GM12878 (cell line): ENCODE measurements around the gene LYL1. TPM values are rescaled to one million over a fixed set of nuclear protein-coding genes. Genes with fewer than 3 reads are reported as not detected.
A peak's percentile ranks its signal among the peaks of the same experiment; 100 is the strongest.

Experiments
- ATAC-seq: fragments of 200-7000 bp; cut with Tn5 transposase; 3 replicates; pipeline ENCODE4 v1.9.1; 2020; ENCODE audit warnings: mild to moderate bottlenecking, moderate library complexity
- BruUV-seq: library from RNA; stranded (reverse); fragments of 400-500 nt; replicated peaks from 2 replicates; lab custom pipeline; 2021; lab: Mats Ljungman, UMichigan
- CTCF ChIA-PET: fragments of 300-600 bp; sonication (Branson Sonifier 250); formaldehyde crosslinking; extraction: SDS; loops from one replicate; lab custom pipeline; 2021; ENCODE audit warnings: inconsistent platforms; lab: Yijun Ruan, JAX
- POLR2A ChIA-PET: fragments of 350-600 bp; formaldehyde crosslinking; extraction: SDS; loops from one replicate; lab custom pipeline; 2021; ENCODE audit warnings: inconsistent platforms; lab: Charles Lee
- RAD21 ChIA-PET: fragments of 300-600 bp; sonication (Branson Sonifier 250); formaldehyde crosslinking; loops from one replicate; lab custom pipeline; 2023; ENCODE audit warnings: antibody characterized with exemption; ENCODE audit not compliant: unreplicated experiment; lab: Charles Lee
- SMC1A ChIA-PET: fragments of 300-600 bp; sonication (Branson Sonifier 250); formaldehyde crosslinking; loops from one replicate; lab custom pipeline; 2023; ENCODE audit not compliant: unreplicated experiment, uncharacterized antibody; lab: Charles Lee
- DNase-seq: peaks from one replicate; pipeline ENCODE4 v3.0.0-alpha.2; 2011; ENCODE audit warnings: low read depth, low spot score
- FAIRE-seq: peaks from 3 replicates; lab custom pipeline; 2011; peaks lifted over from hg19 to GRCh38; lab: Jason Lieb, UNC
- H2AFZ ChIP-seq: 2 replicates; pipeline ENCODE4 v1.6.0; 2011; ENCODE audit warnings: low read depth, low read length, control low read depth; ENCODE audit not compliant: control insufficient read depth
- H3K27ac ChIP-seq: 2 replicates; pipeline ENCODE4 v1.5.1; 2011; ENCODE audit warnings: control low read depth; ENCODE audit not compliant: control insufficient read depth, insufficient read depth
- H3K27me3 ChIP-seq, 2 experiments: replicated peaks in 1 of 2; 2 replicates each; pipeline versions ENCODE4 v1.6.0 to v1.6.1; 2011; ENCODE audit warnings: low read length in 1 of 2; ENCODE audit not compliant: control insufficient read depth in 2 of 2, insufficient read depth in 2 of 2
- H3K36me3 ChIP-seq, 2 experiments: 2 replicates each; pipeline ENCODE4 v1.5.1; 2011; ENCODE audit warnings: low read length in 1 of 2; ENCODE audit not compliant: control insufficient read depth in 2 of 2, insufficient read depth in 2 of 2
- H3K4me1 ChIP-seq: 2 replicates; pipeline ENCODE4 v1.6.1; 2011; ENCODE audit warnings: mild to moderate bottlenecking, low read length, moderate library complexity, mixed read lengths; ENCODE audit not compliant: control insufficient read depth, insufficient read depth
- H3K4me2 ChIP-seq: 2 replicates; pipeline ENCODE4 v1.6.0; 2011; ENCODE audit warnings: control low read depth; ENCODE audit not compliant: control insufficient read depth, insufficient read depth
- H3K4me3 ChIP-seq: fragments of 200-600 bp; sonication (generic); 2 replicates; pipeline ENCODE4 v1.5.1; 2016
- H3K79me2 ChIP-seq: 2 replicates; pipeline ENCODE4 v1.6.0; 2011; ENCODE audit warnings: low read length; ENCODE audit not compliant: control insufficient read depth, insufficient read depth
- H3K9ac ChIP-seq: 2 replicates; pipeline ENCODE4 v1.8.0; 2011; ENCODE audit warnings: low read length, control low read depth, mixed read lengths; ENCODE audit not compliant: control insufficient read depth, insufficient read depth
- H3K9me3 ChIP-seq: replicated peaks from 3 replicates; pipeline ENCODE4 v1.5.1; 2011; ENCODE audit warnings: mild to moderate bottlenecking, low read length; ENCODE audit not compliant: control insufficient read depth, insufficient read depth
- H4K20me1 ChIP-seq: 2 replicates; pipeline ENCODE4 v1.6.0; 2011; ENCODE audit not compliant: control insufficient read depth, insufficient read depth
- CBX3 ChIP-seq: fragments of 200-600 bp; sonication (generic); IDR thresholded peaks from 2 replicates; pipeline ENCODE4 v1.6.1; 2016; ENCODE audit warnings: low read depth, borderline replicate concordance
- CEBPB ChIP-seq, 2 experiments: fragments of 150-350 bp in 1 of 2; IDR thresholded peaks; 2 replicates each; pipeline ENCODE4 v1.6.1; 2012 to 2014; ENCODE audit warnings: low read depth in 2 of 2, low read length in 2 of 2, borderline replicate concordance in 1 of 2, inconsistent platforms in 1 of 2
- ESRRA ChIP-seq: IDR thresholded peaks from 2 replicates; pipeline ENCODE4 v1.6.1; 2012; ENCODE audit warnings: mild to moderate bottlenecking, low read length, improper control_type of control experiment
- IRF4 ChIP-seq: IDR thresholded peaks from 2 replicates; pipeline ENCODE4 v1.6.1; 2011; ENCODE audit warnings: low read depth, low read length
- NBN ChIP-seq: fragments of 450-650 bp; IDR thresholded peaks from 2 replicates; pipeline ENCODE4 v1.6.1; 2016
- PML ChIP-seq: IDR thresholded peaks from 2 replicates; pipeline ENCODE4 v1.6.1; 2012; ENCODE audit warnings: low read length, inconsistent platforms
- RAD51 ChIP-seq: fragments of 450-650 bp; IDR thresholded peaks from 2 replicates; pipeline ENCODE4 v1.6.1; 2016; ENCODE audit warnings: moderate library complexity, mild to moderate bottlenecking, inconsistent platforms
- TCF3 ChIP-seq: IDR thresholded peaks from 2 replicates; pipeline ENCODE4 v1.6.1; 2012; ENCODE audit warnings: low read depth, mild to moderate bottlenecking, low read length, borderline replicate concordance; ENCODE audit not compliant: insufficient read depth
- WRNIP1 ChIP-seq: IDR thresholded peaks from 2 replicates; pipeline ENCODE4 v1.6.1; 2011; ENCODE audit warnings: low read depth, low read length, improper control_type of control experiment, borderline replicate concordance
- YBX1 ChIP-seq: fragments of 450-650 bp; IDR thresholded peaks from 2 replicates; pipeline ENCODE4 v1.6.1; 2016; ENCODE audit warnings: antibody characterized with exemption
- ZBTB4 ChIP-seq: fragments of 450-650 bp; formaldehyde crosslinking; IDR thresholded peaks from 2 replicates; pipeline ENCODE4 v1.4.0; 2022; ENCODE audit warnings: mild to moderate bottlenecking, moderate library complexity
- WGBS: methylation state at CpG from one replicate; pipeline ENCODE4 v1.1.6; 2016; ENCODE audit warnings: low lambda C conversion rate; ENCODE audit not compliant: insufficient replicate concordance, insufficient coverage; ENCODE audit errors: missing lambda C conversion rate; 5-methylcytosine and 5-hydroxymethylcytosine counted together
- in situ Hi-C: fragments of 300-500 bp; cut with MboI; formaldehyde crosslinking; loops from 9 replicates; pipeline ENCODE4 v1.14.3; 2018; ENCODE audit warnings: mixed read lengths
- intact Hi-C: fragments of 100-400 bp; cut with micrococcal nuclease; formaldehyde crosslinking; loops from one replicate; pipeline ENCODE4 v1.14.2; 2022; ENCODE audit not compliant: unreplicated experiment
- polyA plus RNA-seq, 11 experiments: library from polyadenylated mRNA; depleted of rRNA in 4 of 11; unstranded in 6 of 11; stranded (reverse) in 5 of 11; fragments of >200 nt; fragmentation: Nextera tagmentation in 4 of 11; fragmentation: Illumina TruSeq in 1 of 11; extraction: Ambion mirVana in 4 of 11; extraction: Trizol in 1 of 11; gene quantifications; 1 replicate in 1 of 11; 2 replicates in 10 of 11; pipeline versions ENCODE4 v1.2.1 to v1.2.3, GENCODE V29; 2011 to 2016; ENCODE audit warnings: inconsistent platforms in 2 of 11, missing spikeins in 2 of 11, low read depth in 1 of 11
- total RNA-seq, 4 experiments: library from RNA; depleted of rRNA in 3 of 4; stranded (reverse); fragments of >200 nt in 3 of 4; fragmentation: Illumina TruSeq in 1 of 4; extraction: Trizol in 1 of 4; gene quantifications; 2 replicates each; pipeline versions ENCODE4 v1.2.1 to v1.2.3, GENCODE V29; 2013 to 2021
- TF ChIP-seq, protein P1 (sequence below): fragments of 450-650 bp; formaldehyde crosslinking; IDR thresholded peaks from 2 replicates; pipeline ENCODE4 v1.4.0; 2020; ENCODE audit warnings: mild to moderate bottlenecking, moderate library complexity
- TF ChIP-seq, protein P2 (sequence below): fragments of 450-650 bp; IDR thresholded peaks from 2 replicates; pipeline ENCODE4 v1.6.1; 2017; ENCODE audit warnings: antibody characterized with exemption, mild to moderate bottlenecking, moderate library complexity

LYL1 gene
- total and polyA plus RNA-seq, 10 of the 15 experiments (the other 5 are each of a cell fraction or from before 2014, with no cell fraction given) = 0.10 to 34.8 (median 4.4) TPM

DNA sequence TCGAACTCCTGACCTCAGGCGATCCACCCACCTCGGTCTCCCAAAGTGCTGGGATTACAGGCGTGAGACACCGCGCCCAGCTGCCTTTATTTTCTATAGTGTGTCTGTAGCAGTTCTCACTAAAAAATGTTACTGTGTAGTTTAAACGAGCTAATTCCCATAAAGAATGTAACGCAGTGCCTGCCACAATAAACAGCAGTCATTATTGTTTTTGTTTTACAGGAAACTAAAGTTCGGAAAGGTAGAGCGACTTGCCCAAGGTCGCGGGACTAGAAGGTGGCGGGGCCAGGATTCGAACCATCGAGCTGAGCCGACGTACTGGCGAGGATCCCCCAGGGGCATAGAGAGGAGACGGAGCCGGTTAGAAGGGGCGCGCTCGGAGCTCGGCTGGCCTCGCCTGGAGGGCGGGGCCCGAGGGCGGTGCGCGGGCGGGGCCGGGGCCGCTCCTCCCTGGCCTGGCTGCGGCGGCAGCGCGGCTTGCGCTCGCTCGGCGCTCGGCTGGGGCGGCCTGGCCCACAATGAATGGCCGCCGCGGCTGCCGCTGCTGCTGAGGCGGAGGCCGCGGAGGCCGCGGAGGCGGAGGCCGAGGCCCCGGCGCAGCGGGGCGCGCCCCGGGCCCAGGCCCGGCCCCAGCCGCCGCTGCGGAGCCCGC is 15.2 kb upstream of the LYL1 start, which contains the start of gene NACC1:
Gene NACC1 (plus strand): TSS at position 493 of the 652 bp plus-strand sequence. CDS start 16,944 bp downstream, outside the sequence.
- H3K36me3 ChIP-seq = peaks cover under 1 to 7% of the 10 kb centered on the region in 2 experiments; a peak in 3 of 4 replicates
- ChIA-PET POLR2A (interaction anchor here (0.5 to 3.8 kb wide), 10 partner anchors 14 to 169 kb away, joined by 3 to 28 read pairs (median 4); partner anchors contain the start of genes IER2 and STX10), RAD21 (interaction anchor here (0.7 to 2.2 kb wide), 7 partner anchors 13 to 78 kb away, joined by 3 to 10 read pairs (median 4); partner anchors contain the start of genes IER2 and STX10), SMC1A (interaction anchor here (1.0 to 1.8 kb wide), 9 partner anchors 13 to 143 kb away, joined by 3 to 7 read pairs (median 5); partner anchors contain the start of genes IER2 and STX10), CTCF (interaction anchor here (0.8 to 1.7 kb wide), 6 partner anchors 12 to 84 kb away, joined by 3 to 7 read pairs (median 4); partner anchors contain the start of genes IER2 and STX10)
- peaks cover 62% of the 10 kb centered on the region for H3K79me2 ChIP-seq
- H3K27ac ChIP-seq = peak within 1 kb of the TSS; percentile 75
- DNase-seq = no peak
- intact Hi-C loops (loop anchor here (2.0 to 5.0 kb wide), 2 partner anchors 33 to 144 kb away; partner anchors contain the start of genes IER2 and STX10), in situ Hi-C loops (no loop called here)
- H4K20me1 ChIP-seq = peaks cover 10% of the 10 kb centered on the region
- peak within 1 kb of the TSS; percentile 98 for H3K4me3 ChIP-seq
- no peaks in the 10 kb centered on the region for H3K9me3 ChIP-seq
- peak; percentile 82 for ATAC-seq
- no peaks in the 10 kb centered on the region for H3K27me3 ChIP-seq
- H3K4me1 ChIP-seq = peaks cover 36% of the 10 kb centered on the region
- no peak for FAIRE-seq
- H3K9ac ChIP-seq = peak within 1 kb of the TSS; percentile 79
- no TSS peak for BruUV-seq
- under 1% methylated on average over 37 of the region's 65 CpGs for WGBS
- H2AFZ ChIP-seq = peak within 1 kb of the TSS; percentile 60
- peak within 1 kb of the TSS; percentile 90 for H3K4me2 ChIP-seq
- TF ChIP-seq TCF3 (no peak), YBX1 (no peak), RAD51 (no peak), ZBTB4 (CRISPR knock-in tag) (no peak), CEBPB (IDR thresholded peaks at IDR 0.05; ENCODE audit: borderline replicate concordance in 1 of 2, low read depth in 2 of 2, low read length in 2 of 2) (no peak), NBN (0 out of 2 replicates have a peak, but pooled peaks have one; percentile 51), CBX3 (no peak), IRF4 (no peak), WRNIP1 (no peak), PML (no peak), ESRRA (no peak)
- TF ChIP-seq, protein P1, sequence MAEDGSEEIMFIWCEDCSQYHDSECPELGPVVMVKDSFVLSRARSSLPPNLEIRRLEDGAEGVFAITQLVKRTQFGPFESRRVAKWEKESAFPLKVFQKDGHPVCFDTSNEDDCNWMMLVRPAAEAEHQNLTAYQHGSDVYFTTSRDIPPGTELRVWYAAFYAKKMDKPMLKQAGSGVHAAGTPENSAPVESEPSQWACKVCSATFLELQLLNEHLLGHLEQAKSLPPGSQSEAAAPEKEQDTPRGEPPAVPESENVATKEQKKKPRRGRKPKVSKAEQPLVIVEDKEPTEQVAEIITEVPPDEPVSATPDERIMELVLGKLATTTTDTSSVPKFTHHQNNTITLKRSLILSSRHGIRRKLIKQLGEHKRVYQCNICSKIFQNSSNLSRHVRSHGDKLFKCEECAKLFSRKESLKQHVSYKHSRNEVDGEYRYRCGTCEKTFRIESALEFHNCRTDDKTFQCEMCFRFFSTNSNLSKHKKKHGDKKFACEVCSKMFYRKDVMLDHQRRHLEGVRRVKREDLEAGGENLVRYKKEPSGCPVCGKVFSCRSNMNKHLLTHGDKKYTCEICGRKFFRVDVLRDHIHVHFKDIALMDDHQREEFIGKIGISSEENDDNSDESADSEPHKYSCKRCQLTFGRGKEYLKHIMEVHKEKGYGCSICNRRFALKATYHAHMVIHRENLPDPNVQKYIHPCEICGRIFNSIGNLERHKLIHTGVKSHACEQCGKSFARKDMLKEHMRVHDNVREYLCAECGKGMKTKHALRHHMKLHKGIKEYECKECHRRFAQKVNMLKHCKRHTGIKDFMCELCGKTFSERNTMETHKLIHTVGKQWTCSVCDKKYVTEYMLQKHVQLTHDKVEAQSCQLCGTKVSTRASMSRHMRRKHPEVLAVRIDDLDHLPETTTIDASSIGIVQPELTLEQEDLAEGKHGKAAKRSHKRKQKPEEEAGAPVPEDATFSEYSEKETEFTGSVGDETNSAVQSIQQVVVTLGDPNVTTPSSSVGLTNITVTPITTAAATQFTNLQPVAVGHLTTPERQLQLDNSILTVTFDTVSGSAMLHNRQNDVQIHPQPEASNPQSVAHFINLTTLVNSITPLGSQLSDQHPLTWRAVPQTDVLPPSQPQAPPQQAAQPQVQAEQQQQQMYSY (CRISPR knock-in tag) = no peak
- TF ChIP-seq, protein P2, sequence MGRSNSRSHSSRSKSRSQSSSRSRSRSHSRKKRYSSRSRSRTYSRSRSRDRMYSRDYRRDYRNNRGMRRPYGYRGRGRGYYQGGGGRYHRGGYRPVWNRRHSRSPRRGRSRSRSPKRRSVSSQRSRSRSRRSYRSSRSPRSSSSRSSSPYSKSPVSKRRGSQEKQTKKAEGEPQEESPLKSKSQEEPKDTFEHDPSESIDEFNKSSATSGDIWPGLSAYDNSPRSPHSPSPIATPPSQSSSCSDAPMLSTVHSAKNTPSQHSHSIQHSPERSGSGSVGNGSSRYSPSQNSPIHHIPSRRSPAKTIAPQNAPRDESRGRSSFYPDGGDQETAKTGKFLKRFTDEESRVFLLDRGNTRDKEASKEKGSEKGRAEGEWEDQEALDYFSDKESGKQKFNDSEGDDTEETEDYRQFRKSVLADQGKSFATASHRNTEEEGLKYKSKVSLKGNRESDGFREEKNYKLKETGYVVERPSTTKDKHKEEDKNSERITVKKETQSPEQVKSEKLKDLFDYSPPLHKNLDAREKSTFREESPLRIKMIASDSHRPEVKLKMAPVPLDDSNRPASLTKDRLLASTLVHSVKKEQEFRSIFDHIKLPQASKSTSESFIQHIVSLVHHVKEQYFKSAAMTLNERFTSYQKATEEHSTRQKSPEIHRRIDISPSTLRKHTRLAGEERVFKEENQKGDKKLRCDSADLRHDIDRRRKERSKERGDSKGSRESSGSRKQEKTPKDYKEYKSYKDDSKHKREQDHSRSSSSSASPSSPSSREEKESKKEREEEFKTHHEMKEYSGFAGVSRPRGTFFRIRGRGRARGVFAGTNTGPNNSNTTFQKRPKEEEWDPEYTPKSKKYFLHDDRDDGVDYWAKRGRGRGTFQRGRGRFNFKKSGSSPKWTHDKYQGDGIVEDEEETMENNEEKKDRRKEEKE = no peak
